CD4-positive, alpha-beta T cell (primary cell): Measurements from ENCODE around the gene PKD1L1. TPM values are rescaled to one million over a fixed set of nuclear protein-coding genes. Genes with fewer than 3 reads are reported as not detected.

Experiments used
- ATAC-seq: fragments of 200-7000 bp; cut with Tn5 transposase; one replicate; pipeline ENCODE4 v1.10.0; 2022; ENCODE audit warnings: mild to moderate bottlenecking; ENCODE audit not compliant: poor library complexity
- CTCF ChIA-PET: fragments of 350-600 bp; sonication (Branson Sonifier 250); formaldehyde crosslinking; loops from one replicate; lab custom pipeline; 2021; ENCODE audit warnings: antibody characterized with exemption, inconsistent platforms; lab: Charles Lee
- POLR2A ChIA-PET: fragments of 350-600 bp; sonication (Branson Sonifier 250); formaldehyde crosslinking; loops from one replicate; lab custom pipeline; 2021; ENCODE audit warnings: antibody characterized with exemption, inconsistent platforms; lab: Charles Lee
- DNase-seq, 14 experiments: peaks; one replicate each; pipeline ENCODE4 v3.0.0-alpha.2; 2013 to 2020; ENCODE audit warnings: mixed read lengths in 2 of 14
- H3K27ac ChIP-seq, 2 donors: one replicate each; pipeline versions ENCODE4 v1.5.1 to v1.7.0; 2013; ENCODE audit warnings: low read length in 2 of 2, low read depth in 1 of 2, mild to moderate bottlenecking in 1 of 2
- H3K27me3 ChIP-seq, 2 experiments: 1 replicate in 1 of 2; 2 replicates in 1 of 2; pipeline versions ENCODE4 v1.6.1 to v1.7.0; 2013; ENCODE audit warnings: low read length in 2 of 2, control low read depth in 1 of 2, mild to moderate bottlenecking in 1 of 2, moderate library complexity in 1 of 2; ENCODE audit not compliant: insufficient read depth in 2 of 2, control insufficient read depth in 1 of 2
- H3K36me3 ChIP-seq: one replicate; pipeline ENCODE4 v1.6.1; 2013; ENCODE audit warnings: low read length, control low read depth; ENCODE audit not compliant: insufficient read depth
- H3K4me1 ChIP-seq: one replicate; pipeline ENCODE4 v1.6.1; 2013; ENCODE audit warnings: low read length, control low read depth; ENCODE audit not compliant: insufficient read depth
- H3K4me3 ChIP-seq: one replicate; pipeline ENCODE4 v1.5.1; 2013; ENCODE audit warnings: mild to moderate bottlenecking, low read length, moderate library complexity
- H3K9me3 ChIP-seq, 2 experiments: 1 replicate in 1 of 2; 2 replicates in 1 of 2; pipeline versions ENCODE4 v1.6.1 to v1.7.0; 2013; ENCODE audit warnings: low read length in 2 of 2, mild to moderate bottlenecking in 2 of 2, control low read depth in 1 of 2, moderate library complexity in 1 of 2; ENCODE audit not compliant: control insufficient read depth in 1 of 2, insufficient read depth in 1 of 2
- H3K27ac Mint-ChIP-seq: one replicate; pipeline ENCODE4 v1.8.0; 2020; ENCODE audit warnings: mixed read lengths
- H3K27me3 Mint-ChIP-seq: one replicate; pipeline ENCODE4 v1.8.0; 2021; ENCODE audit warnings: mixed read lengths
- H3K36me3 Mint-ChIP-seq: one replicate; pipeline ENCODE4 v1.8.0; 2021; ENCODE audit warnings: low read depth, mixed read lengths
- H3K4me1 Mint-ChIP-seq: one replicate; pipeline ENCODE4 v1.8.0; 2021; ENCODE audit warnings: low read depth, mixed read lengths
- H3K4me3 Mint-ChIP-seq: one replicate; pipeline ENCODE4 v1.8.0; 2020; ENCODE audit warnings: mild to moderate bottlenecking, mixed read lengths
- H3K9me3 Mint-ChIP-seq: one replicate; pipeline ENCODE4 v1.8.0; 2020; ENCODE audit warnings: mixed read lengths
- CTCF ChIP-seq: fragments of 200-600 bp; IDR thresholded peaks from one replicate; pipeline ENCODE4 v1.8.0; 2022; ENCODE audit warnings: antibody characterized with exemption, mild to moderate bottlenecking
- intact Hi-C, 2 experiments: fragments of 100-400 bp; cut with DNase I in 1 of 2; cut with micrococcal nuclease in 1 of 2; formaldehyde crosslinking; loops; one replicate each; pipeline versions ENCODE4 v1.15.1 to v1.9.0; 2023 to 2025; cut with DNase I, micrococcal nuclease
- total RNA-seq, 174 experiments: library from RNA in 2 of 174; stranded (reverse) in 2 of 174; gene quantifications; one replicate each; pipeline ENCODE4 v1.2.3 and lab custom pipeline; 2021 to 2026

PKD1L1 gene
- total RNA-seq, 2 experiments from 2014 or later: 0.20 to 0.25 TPM

- Histone ChIP-seq H3K27ac (no peak overlapping the region), H3K27me3 (no peaks in the 10 kb centered on the region), H3K36me3 (no peaks in the 10 kb centered on the region), H3K9me3 (no peaks in the 10 kb centered on the region), H3K4me3 (no peak overlapping the region), H3K4me1 (no peaks in the 10 kb centered on the region)
- no peak for DNase-seq
- Mint-ChIP-seq H3K27me3 (no peaks in the 10 kb centered on the region), H3K36me3 (no peaks in the 10 kb centered on the region), H3K9me3 (no peaks in the 10 kb centered on the region), H3K4me3 (no peak overlapping the region), H3K4me1 (no peaks in the 10 kb centered on the region), H3K27ac (no peak overlapping the region)
- POLR2A ChIA-PET: no interaction called here
- no peak for TF ChIP-seq CTCF
- CTCF ChIA-PET: no interaction called here
- no peak for ATAC-seq
- intact Hi-C loops: no loop called here
Measured at GRCh38 chr7:47897831-47898230, 50.4 kb downstream of the PKD1L1 start.

GRCh38 chr7:47896809-47897423, 51.4 kb downstream of the PKD1L1 start:
- Mint-ChIP-seq H3K4me1 (no peaks in the 10 kb centered on the region), H3K9me3 (no peaks in the 10 kb centered on the region), H3K27ac (no peak overlapping the region), H3K4me3 (no peak overlapping the region), H3K27me3 (no peaks in the 10 kb centered on the region), H3K36me3 (peaks cover 6% of the 10 kb centered on the region)
- CTCF ChIA-PET: no interaction called here
- TF ChIP-seq CTCF: no peak
- Histone ChIP-seq H3K27ac (no peak overlapping the region), H3K4me3 (no peak overlapping the region), H3K27me3 (no peaks in the 10 kb centered on the region), H3K9me3 (no peaks in the 10 kb centered on the region), H3K36me3 (no peaks in the 10 kb centered on the region), H3K4me1 (no peaks in the 10 kb centered on the region)
- intact Hi-C loops: no loop called here
- no peak for ATAC-seq
- POLR2A ChIA-PET: no interaction called here
- no peak for DNase-seq

GRCh38 chr7:47895026-47895425, 53.2 kb downstream of the PKD1L1 start:
- no peak for TF ChIP-seq CTCF
- Mint-ChIP-seq H3K4me1 (no peaks in the 10 kb centered on the region), H3K4me3 (no peak overlapping the region), H3K27me3 (no peaks in the 10 kb centered on the region), H3K27ac (no peak overlapping the region), H3K36me3 (peaks cover 6% of the 10 kb centered on the region), H3K9me3 (no peaks in the 10 kb centered on the region)
- no peak for DNase-seq
- Histone ChIP-seq H3K9me3 (no peaks in the 10 kb centered on the region), H3K4me3 (no peak overlapping the region), H3K27ac (no peak overlapping the region), H3K27me3 (no peaks in the 10 kb centered on the region), H3K36me3 (no peaks in the 10 kb centered on the region), H3K4me1 (no peaks in the 10 kb centered on the region)
- ATAC-seq: no peak
- intact Hi-C loops: no loop called here
- CTCF ChIA-PET: no interaction called here
- POLR2A ChIA-PET: no interaction called here
